ENCODE measurements around the gene NPRL2. TPM values are rescaled to one million over a fixed set of nuclear protein-coding genes. Genes with fewer than 3 reads are reported as not detected.

The NPRL2 gene
- total and polyA plus RNA-seq, 2 of the 8 experiments (the other 6 are each of a cell fraction or from before 2014, with no cell fraction given) = 28.4 to 51.4 TPM

DNA sequence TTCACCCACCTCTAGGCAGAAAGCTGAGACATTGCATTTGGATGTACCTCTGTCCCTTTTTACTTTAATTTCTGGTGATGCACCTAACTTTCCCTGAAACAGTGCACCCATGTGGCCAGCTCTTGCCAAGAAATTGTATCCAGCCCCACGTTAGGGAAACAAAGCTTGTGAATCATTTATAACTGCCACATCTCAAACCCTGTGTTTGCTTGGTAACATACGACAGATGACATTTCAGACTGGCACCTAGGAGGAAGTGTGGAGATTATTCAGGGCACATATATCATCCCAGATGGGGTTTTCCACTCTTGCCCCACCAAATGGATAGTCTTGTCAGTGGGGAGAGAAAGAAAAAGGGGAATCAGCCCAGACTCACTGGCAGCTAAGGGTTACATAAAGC lies 2.2 kb upstream of the NPRL2 start:
- no peak overlapping the region for H2BK20ac ChIP-seq (ENCODE audit: low read length)
- no peak overlapping the region for H2AK5ac ChIP-seq (ENCODE audit: low read depth, low read length)
- FAIRE-seq = no peak
- no peak overlapping the region for H2BK15ac ChIP-seq (ENCODE audit: low read length)
- no peaks in the 10 kb centered on the region for H3K9me3 ChIP-seq (ENCODE audit: insufficient read depth in 2 of 2, low read depth in 1 of 2, low read length in 1 of 2)
- H3K23me2 ChIP-seq (ENCODE audit: low read depth, low read length) = peaks cover 10% of the 10 kb centered on the region
- no peak overlapping the region for H2BK12ac ChIP-seq (ENCODE audit: low read depth, low read length)
- H4K91ac ChIP-seq (replicated peaks; ENCODE audit: insufficient read length, low read length) = no peak overlapping the region
- H3K27me3 ChIP-seq (replicated peaks in 1 of 4; ENCODE audit: control insufficient read depth in 3 of 4, extremely low read depth in 1 of 4, insufficient read depth in 3 of 4, low read length in 3 of 4) = no peaks in the 10 kb centered on the region; a peak in 1 of 7 replicates
- no peak overlapping the region for H3K56ac ChIP-seq (replicated peaks; ENCODE audit: insufficient read length, low read depth, low read length)
- no peak overlapping the region for H3K27ac ChIP-seq (ENCODE audit: low read depth, low read length)
- no peak overlapping the region for H4K5ac ChIP-seq (ENCODE audit: insufficient read length, low read depth, low read length)
- peaks cover 12% of the 10 kb centered on the region for H3K79me1 ChIP-seq (ENCODE audit: low read depth, low read length)
- H2BK120ac ChIP-seq (replicated peaks; ENCODE audit: low read depth, low read length) = no peak overlapping the region
- H3K18ac ChIP-seq (ENCODE audit: extremely low read depth, low read length) = no peak overlapping the region
- H3K79me2 ChIP-seq (ENCODE audit: control insufficient read depth in 1 of 2, insufficient read depth in 2 of 2, low read length in 2 of 2) = peaks cover 0 to 15% of the 10 kb centered on the region in 2 experiments; a peak in 2 of 4 replicates
- ChIA-PET CTCF (ENCODE audit: partially characterized antibody) (interaction anchor here (0.9 to 13.4 kb wide), 11 partner anchors 10 to 198 kb away, joined by 3 to 136 read pairs (median 6); partner anchors contain the start of gene HYAL1), POLR2A (ENCODE audit: partially characterized antibody) (interaction anchor here (0.8 to 3.3 kb wide), 4 partner anchors 8 to 15 kb away, joined by 3 to 16 read pairs (median 4); partner anchors contain the start of gene RASSF1)
- peaks cover 6 to 12% of the 10 kb centered on the region in 2 experiments for H4K20me1 ChIP-seq (replicated peaks in 1 of 2; ENCODE audit: control insufficient read depth in 1 of 2, insufficient read depth in 2 of 2, low read length in 2 of 2)
- TF ChIP-seq, protein P1, sequence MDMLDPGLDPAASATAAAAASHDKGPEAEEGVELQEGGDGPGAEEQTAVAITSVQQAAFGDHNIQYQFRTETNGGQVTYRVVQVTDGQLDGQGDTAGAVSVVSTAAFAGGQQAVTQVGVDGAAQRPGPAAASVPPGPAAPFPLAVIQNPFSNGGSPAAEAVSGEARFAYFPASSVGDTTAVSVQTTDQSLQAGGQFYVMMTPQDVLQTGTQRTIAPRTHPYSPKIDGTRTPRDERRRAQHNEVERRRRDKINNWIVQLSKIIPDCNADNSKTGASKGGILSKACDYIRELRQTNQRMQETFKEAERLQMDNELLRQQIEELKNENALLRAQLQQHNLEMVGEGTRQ (IDR thresholded peaks at IDR 0.05; ENCODE audit: low read length) = no peak
- TF ChIP-seq TCF12 (IDR thresholded peaks at IDR 0.05; ENCODE audit: low read depth, low read length) (no peak), CBX8 (IDR thresholded peaks at IDR 0.05; ENCODE audit: borderline replicate concordance, low read depth, low read length) (no peak), SP1 (IDR thresholded peaks at IDR 0.05; ENCODE audit: low read depth, low read length) (no peak), POLR2AphosphoS5 (IDR thresholded peaks at IDR 0.05; ENCODE audit: low read depth, low read length) (no peak), TAF1 (IDR thresholded peaks at IDR 0.05; ENCODE audit: low read depth, low read length) (no peak)
- TF ChIP-seq, protein P2, sequence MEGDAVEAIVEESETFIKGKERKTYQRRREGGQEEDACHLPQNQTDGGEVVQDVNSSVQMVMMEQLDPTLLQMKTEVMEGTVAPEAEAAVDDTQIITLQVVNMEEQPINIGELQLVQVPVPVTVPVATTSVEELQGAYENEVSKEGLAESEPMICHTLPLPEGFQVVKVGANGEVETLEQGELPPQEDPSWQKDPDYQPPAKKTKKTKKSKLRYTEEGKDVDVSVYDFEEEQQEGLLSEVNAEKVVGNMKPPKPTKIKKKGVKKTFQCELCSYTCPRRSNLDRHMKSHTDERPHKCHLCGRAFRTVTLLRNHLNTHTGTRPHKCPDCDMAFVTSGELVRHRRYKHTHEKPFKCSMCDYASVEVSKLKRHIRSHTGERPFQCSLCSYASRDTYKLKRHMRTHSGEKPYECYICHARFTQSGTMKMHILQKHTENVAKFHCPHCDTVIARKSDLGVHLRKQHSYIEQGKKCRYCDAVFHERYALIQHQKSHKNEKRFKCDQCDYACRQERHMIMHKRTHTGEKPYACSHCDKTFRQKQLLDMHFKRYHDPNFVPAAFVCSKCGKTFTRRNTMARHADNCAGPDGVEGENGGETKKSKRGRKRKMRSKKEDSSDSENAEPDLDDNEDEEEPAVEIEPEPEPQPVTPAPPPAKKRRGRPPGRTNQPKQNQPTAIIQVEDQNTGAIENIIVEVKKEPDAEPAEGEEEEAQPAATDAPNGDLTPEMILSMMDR (IDR thresholded peaks at IDR 0.05; ENCODE audit: control extremely low read depth in 1 of 3, insufficient read depth in 1 of 3, low read depth in 1 of 3, low read length in 3 of 3) = peak in 1 of 3 experiments; percentile 26; a peak in 1 of 4 replicates
- no peak overlapping the region for H3K4me2 ChIP-seq (ENCODE audit: insufficient read depth in 1 of 2, low read depth in 2 of 2, low read length in 2 of 2)
- no peak overlapping the region for H2BK5ac ChIP-seq (ENCODE audit: low read depth, low read length)
- no peak for DNase-seq (ENCODE audit: low read depth in 1 of 2, low spot score in 2 of 2)
- no peak overlapping the region for H3K4ac ChIP-seq (replicated peaks; ENCODE audit: insufficient read length, low read depth, low read length)
- peaks cover 0 to 15% (median 9%) of the 10 kb centered on the region in 4 experiments; a peak in 6 of 7 replicates for H3K4me1 ChIP-seq (replicated peaks in 1 of 4; ENCODE audit: control insufficient read depth in 3 of 4, insufficient read depth in 4 of 4, low read length in 3 of 4)
- H3K4me3 ChIP-seq (ENCODE audit: extremely low read depth in 1 of 4, insufficient read depth in 2 of 4, low read depth in 3 of 4, low read length in 4 of 4) = no peak overlapping the region
- H3K36me3 ChIP-seq (ENCODE audit: control insufficient read depth in 2 of 4, insufficient read depth in 4 of 4, low read length in 3 of 4) = peaks cover 4 to 10% (median 6%) of the 10 kb centered on the region in 4 experiments; a peak in 5 of 8 replicates
- 68% methylated on average over 2 of the region's 2 CpGs; no CpG with 5 or more reads in 1 of the 2 experiments for WGBS, 2 experiments (ENCODE audit: extremely low coverage in 1 of 2, insufficient coverage in 1 of 2, insufficient read length in 1 of 2, insufficient replicate concordance in 2 of 2, low coverage in 1 of 2, low lambda C conversion rate in 2 of 2, missing lambda C conversion rate in 1 of 2)
- H2AFZ ChIP-seq (ENCODE audit: low read length) = no peak overlapping the region
- H4K8ac ChIP-seq (ENCODE audit: extremely low read depth, insufficient read depth, low read length) = no peak overlapping the region
- H3K23ac ChIP-seq (ENCODE audit: insufficient read length) = no peak overlapping the region
- H3K14ac ChIP-seq (ENCODE audit: insufficient read length) = no peak overlapping the region
- no peak overlapping the region for H3K9ac ChIP-seq (replicated peaks in 1 of 4; ENCODE audit: extremely low read depth in 1 of 4, low read depth in 3 of 4, low read length in 3 of 4)

Data from H1 (cell line).